ENCODE results near the gene MDM2.

The MDM2 gene

DNA sequence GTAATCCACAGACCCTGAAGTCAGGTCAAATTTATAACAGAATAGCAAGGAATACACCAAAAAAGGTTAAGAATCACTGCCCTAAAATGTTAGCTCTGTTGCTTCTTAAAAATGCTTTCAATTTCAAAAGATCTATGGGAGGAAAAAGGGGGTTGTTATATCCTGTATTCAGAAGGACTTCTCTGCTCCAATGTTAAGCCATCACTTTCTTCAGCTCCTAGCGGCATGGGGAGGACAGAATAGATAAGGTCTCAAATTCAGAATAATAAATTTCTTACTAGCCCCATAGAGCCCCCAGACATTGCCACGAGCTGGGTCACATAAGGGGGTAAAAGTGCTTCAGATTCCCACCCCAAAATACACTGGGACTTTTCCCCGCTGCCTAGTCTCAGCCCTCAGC lies 75.2 kb downstream of the MDM2 start:
- no peak for DNase-seq

- DNase-seq = no peak
These were observed 76.3 kb downstream of the MDM2 start for GRCh38 chr12:68884251-68884650.

DNA sequence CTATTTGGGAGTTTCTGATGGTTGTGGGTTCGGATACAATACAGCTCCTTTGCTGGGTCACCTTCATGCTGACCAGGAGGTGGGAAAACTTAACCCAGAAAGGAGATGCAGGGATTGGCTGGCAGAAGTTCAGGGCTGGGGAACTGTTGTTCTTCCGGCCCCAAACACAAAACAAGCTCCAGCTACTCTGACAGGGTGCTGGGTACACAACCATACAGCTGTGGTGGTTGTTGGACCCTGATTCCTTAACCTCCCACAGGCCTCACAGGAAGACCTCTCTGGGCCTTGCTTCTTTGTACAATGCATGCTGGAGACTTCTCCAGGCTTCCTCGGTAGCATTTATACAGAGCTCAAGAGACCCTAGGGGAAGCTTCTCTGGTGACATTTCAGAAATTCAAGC lies 77.4 kb downstream of the MDM2 start:
- no peak for DNase-seq

DNA sequence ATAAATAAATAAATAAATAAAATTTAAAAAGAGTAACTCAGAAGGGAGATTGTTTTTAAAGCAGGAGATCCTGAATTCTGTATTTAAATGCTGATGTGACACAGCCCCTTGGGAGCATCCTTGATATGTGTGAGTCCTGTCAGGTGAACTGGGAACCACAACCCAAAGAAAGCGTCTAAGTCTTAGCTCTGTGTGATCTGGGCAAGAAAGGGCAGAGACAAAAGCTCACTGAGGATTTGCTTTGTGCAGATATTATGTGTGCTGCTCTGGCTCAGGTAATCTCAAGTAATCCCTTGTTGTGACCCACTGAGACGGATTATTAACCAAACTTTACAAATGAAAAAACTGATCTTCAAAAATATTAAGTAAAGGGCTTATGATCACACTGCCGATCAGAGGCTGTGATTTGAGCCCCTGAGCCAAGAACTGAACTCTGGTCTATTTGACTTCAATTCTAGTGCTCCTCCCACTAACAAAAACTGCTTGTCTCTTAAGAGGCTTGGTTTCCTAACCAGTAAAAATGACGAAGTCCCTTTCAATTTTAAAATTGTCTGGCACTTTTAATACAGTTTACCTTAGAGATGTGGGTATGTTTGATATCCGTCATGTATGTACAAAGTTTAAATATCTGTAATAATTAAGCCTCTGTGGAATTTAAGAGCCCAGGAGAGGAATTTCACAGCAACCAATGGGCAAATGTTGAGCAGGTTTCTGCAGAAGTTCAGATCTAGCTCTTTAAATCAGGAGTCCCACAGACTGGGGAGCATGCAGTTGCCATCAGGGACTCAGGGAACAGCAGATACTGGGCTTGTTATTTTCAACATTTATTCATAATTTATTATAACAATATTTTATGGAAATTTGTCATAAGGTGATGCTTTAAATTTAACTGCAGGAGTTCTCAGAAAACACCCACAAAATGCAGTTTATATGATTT lies 78.9 kb downstream of the MDM2 start:
- no peak for DNase-seq

- no peak for DNase-seq
These were observed 79.7 kb downstream of the MDM2 start for GRCh38 chr12:68887641-68888040.

DNA sequence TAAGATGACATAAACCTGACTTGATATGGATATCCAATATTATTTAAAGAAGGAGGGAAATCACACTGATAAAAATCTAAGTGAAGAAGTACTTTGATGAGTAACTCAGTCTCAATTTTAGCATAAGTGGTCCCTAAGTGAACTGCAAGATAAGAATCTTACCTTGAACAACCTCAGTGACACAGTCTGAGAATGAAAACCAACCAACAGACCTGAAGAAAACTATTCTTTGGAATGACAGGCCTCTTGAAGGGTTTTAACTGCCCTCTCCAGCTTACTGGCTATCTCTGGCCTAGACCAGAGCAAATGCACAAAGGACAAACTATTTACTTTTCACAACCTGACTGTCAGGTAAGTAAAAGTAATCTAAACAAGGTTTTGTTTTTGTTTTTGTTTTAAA lies 80.3 kb downstream of the MDM2 start:
- DNase-seq = no peak

GRCh38 chr12:68890701-68891113 lies 82.7 kb downstream of the MDM2 start:
- no peak for DNase-seq

DNA sequence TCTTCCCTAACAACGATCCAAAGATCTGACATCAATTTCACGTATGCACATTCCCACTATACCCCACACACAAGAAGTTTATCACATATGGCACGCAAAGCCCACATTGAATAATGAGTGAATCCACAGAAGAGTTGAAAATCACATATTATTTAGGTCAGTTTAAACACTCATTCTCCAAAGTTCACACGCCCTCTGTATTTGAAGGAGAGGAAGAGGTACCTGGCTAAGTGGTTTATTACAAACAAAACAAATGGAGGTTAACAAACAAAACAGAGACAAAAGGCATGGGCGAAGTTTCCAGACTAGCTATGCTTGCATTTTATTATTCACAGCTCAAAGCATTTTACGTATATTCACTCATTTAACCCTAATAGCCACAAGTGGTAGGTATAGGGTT lies 83.2 kb downstream of the MDM2 start:
- DNase-seq = no peak

- no peak for DNase-seq
These were observed 85.2 kb downstream of the MDM2 start for GRCh38 chr12:68893201-68893600.

DNA sequence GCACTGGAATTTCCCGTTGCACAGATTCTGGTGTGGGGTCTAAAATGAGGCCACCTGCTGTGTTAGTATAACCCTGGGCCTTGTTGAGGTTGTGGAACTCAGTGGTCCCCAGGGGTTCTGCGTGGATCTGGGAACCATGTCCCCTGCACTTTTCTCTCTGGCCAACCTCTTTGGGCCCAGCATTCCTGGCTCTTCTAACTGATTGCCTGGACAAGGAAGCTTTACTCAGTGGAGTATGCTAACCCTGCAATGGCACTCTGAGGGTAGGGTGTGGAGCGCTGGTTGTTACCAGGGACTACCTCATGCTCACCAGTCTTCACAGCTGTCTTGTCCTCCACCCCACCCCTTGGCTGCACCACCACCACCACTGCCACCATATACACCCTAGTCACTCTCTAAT lies 85.8 kb downstream of the MDM2 start:
- no peak for DNase-seq

- no peak for DNase-seq
These were observed 86.4 kb downstream of the MDM2 start for GRCh38 chr12:68894276-68894855.

DNA sequence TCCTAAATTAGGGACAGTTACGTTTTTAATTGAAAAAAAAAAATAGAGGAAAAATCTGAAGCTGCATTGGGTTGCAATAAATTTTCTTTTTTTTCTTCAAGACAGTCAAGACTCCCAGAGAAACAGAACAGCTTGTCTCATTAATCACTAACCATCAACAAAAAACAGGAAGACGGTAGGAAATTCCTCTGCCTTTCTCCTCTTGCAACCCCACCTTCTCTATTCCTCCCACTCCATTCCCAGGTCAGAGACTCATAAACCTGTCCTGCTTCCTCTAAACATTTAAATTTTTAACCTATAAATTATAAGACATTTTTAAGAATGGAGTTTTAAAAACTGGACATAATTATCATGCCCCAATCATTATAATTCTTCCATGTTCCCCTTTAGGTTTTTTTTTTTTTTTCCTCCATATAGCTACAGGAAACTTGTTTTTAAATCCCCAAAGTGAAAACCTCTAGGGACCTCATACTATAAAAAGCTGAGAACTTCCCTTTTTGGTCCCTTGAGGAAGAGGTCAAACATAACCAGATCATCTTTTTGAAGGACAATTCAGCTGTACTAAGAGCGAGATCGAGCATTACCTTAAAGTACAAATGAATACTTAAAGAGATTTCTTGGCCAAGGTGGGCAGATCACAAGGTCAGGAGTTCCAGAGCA lies 89.0 kb downstream of the MDM2 start:
- no peak for DNase-seq

GRCh38 chr12:68899251-68899771 lies 91.3 kb downstream of the MDM2 start:
- no peak for DNase-seq

- DNase-seq = no peak
These were observed 92.3 kb downstream of the MDM2 start for GRCh38 chr12:68900241-68900640.

Measured in activated CD8-positive, alpha-beta memory T cell treated with anti-CD3 and anti-CD28 coated beads for 24 hours (primary cell).